Heart right ventricle (tissue), 16 donors: ENCODE data around the gene EIF2B2. TPM values are rescaled to one million over a fixed set of nuclear protein-coding genes. Genes with fewer than 3 reads are reported as not detected.

Experiments used
- ATAC-seq, 8 donors: fragments of 200-7000 bp; cut with Tn5 transposase; one replicate each; pipeline ENCODE4 v1.9.1; 2020; ENCODE audit warnings: mild to moderate bottlenecking in 8 of 8, moderate library complexity in 8 of 8, moderate number of reproducible peaks in 1 of 8
- DNase-seq, 2 donors: peaks; one replicate each; pipeline ENCODE4 v3.0.0-alpha.2; 2020
- H3K27ac ChIP-seq, 10 donors: fragments of 200-600 bp; sonication (generic) in 2 of 10; one replicate each; pipeline versions ENCODE4 v1.5.0 to v1.8.0; 2020 to 2022; ENCODE audit warnings: mild to moderate bottlenecking in 3 of 10
- H3K27me3 ChIP-seq, 7 donors: fragments of 200-600 bp; one replicate each; pipeline ENCODE4 v1.8.0; 2021 to 2022; ENCODE audit warnings: mild to moderate bottlenecking in 2 of 7
- H3K36me3 ChIP-seq, 9 donors: fragments of 200-600 bp; sonication (generic) in 1 of 9; one replicate each; pipeline versions ENCODE4 v1.5.0 to v1.8.0; 2020 to 2022; ENCODE audit warnings: mild to moderate bottlenecking in 2 of 9
- H3K4me1 ChIP-seq, 9 donors: fragments of 200-600 bp; sonication (generic) in 1 of 9; one replicate each; pipeline versions ENCODE4 v1.5.0 to v1.8.0; 2020 to 2022; ENCODE audit warnings: mild to moderate bottlenecking in 4 of 9
- H3K4me3 ChIP-seq, 10 donors: fragments of 200-600 bp; sonication (generic) in 2 of 10; one replicate each; pipeline versions ENCODE4 v1.5.0 to v1.8.0; 2020 to 2022; ENCODE audit warnings: mild to moderate bottlenecking in 7 of 10, moderate library complexity in 2 of 10
- H3K9me3 ChIP-seq, 11 donors: fragments of 200-600 bp in 10 of 11; sonication (generic) in 2 of 11; one replicate each; pipeline versions ENCODE4 v1.5.0 to v1.8.0; 2013 to 2022; ENCODE audit warnings: mild to moderate bottlenecking in 2 of 11, control low read depth in 1 of 11, moderate library complexity in 1 of 11
- CTCF ChIP-seq, 9 donors: fragments of 200-600 bp; sonication (generic) in 2 of 9; IDR thresholded peaks; one replicate each; pipeline versions ENCODE4 v1.5.0 to v1.8.0; 2021 to 2022; ENCODE audit warnings: antibody characterized with exemption in 9 of 9, mild to moderate bottlenecking in 5 of 9, moderate library complexity in 1 of 9
- WGBS, 2 donors: extraction: QIAGEN DNeasy Blood & Tissue Kit; methylation state at CpG; one replicate each; pipeline ENCODE4 v1.1.7; 2013; ENCODE audit warnings: inconsistent platforms in 1 of 2; 5-methylcytosine and 5-hydroxymethylcytosine counted together
- intact Hi-C, 10 donors: fragments of 100-400 bp; cut with DNase I; formaldehyde crosslinking; loops; one replicate each; pipeline versions ENCODE4 v1.11.1 to v1.14.2; 2022
- polyA plus RNA-seq, 2 donors: library from polyadenylated mRNA; stranded (reverse); fragments of 200-250 nt; gene quantifications; one replicate each; pipeline ENCODE4 v1.2.3, GENCODE V29; 2013
- total RNA-seq, 10 donors: library from RNA; stranded (reverse); fragmentation: NEBNext Ultra II Directional in 3 of 10; extraction: Animal tissue kit (Norgen Biotek cat#: 25700) in 3 of 10; gene quantifications; one replicate each; pipeline versions ENCODE4 v1.2.1 to v1.2.4, GENCODE V29; 2021 to 2023
- donor health status: Arrhythmogenic right ventricular cardiomyopathy.
- donor health status: ischemic (EF 13 %, LVEDD 7.1; RV severe dilation, severe dysfunction).
- donor health status: healthy with polysubstance abuse.
- donor health status: DM: no; HTN: yes; CAD: no.
- donor health status: DM: no; HTN: no; CAD: no.
- donor health status: ischemic (EF 25% LVEDD 6.9; RV normal size, moderate dysfunction).
- donor health status: ischemic (EF 25% LVEDD 5.7; RV mildly dilated, moderate dysfunction).
- donor health status: healthy.
- donor health status: DM: yes; HTN: yes; CAD: no.
- donor health status: Ischemic cardiomyopathy.
- donor health status: ischemic (EF 35%, LVEDD 5.7; RV mildly dilated, moderate dysfunction).
- donor health status: nonischemic (EF 11% LVEDD 7.7; RV severe dilation, severe dysfunction).
- donor health status: DM: yes; HTN: yes; CAD: no.
- donor health status: PGD.
- donor health status: ischemic (EF 29% LVEDD 5.4; RV normal size, mild dysfunction).
- donor health status: nonischemic (EF 23%, LVEDD 6.1; RV moderate dilation, normal function).

EIF2B2 gene
- total and polyA plus RNA-seq, 12 donors = 14.3 to 60.4 (median 31.5) TPM

- H3K4me3 ChIP-seq = no peak overlapping the region
- no peak overlapping the region for H3K27ac ChIP-seq
- H3K27me3 ChIP-seq = no peaks in the 10 kb centered on the region
- H3K4me1 ChIP-seq = peaks cover 3 to 52% (median 32%) of the 10 kb centered on the region in 9 donors
- DNase-seq = no peak
- intact Hi-C loops = loop anchor here in 4 of 10 donors (5.0 to 10.0 kb wide), 5 partner anchors 46 to 66 kb away; partner anchors contain the start of genes ACYP1 (in 1 of the 4), MLH3 (in 1 of the 4), PGF (in 1 of the 4) and ZC2HC1C (in 1 of the 4)
- H3K9me3 ChIP-seq = no peaks in the 10 kb centered on the region
- 90 to 92% methylated on average over 4 of the region's 4 CpGs for WGBS, 2 donors
- no peak for ATAC-seq
- TF ChIP-seq CTCF (IDR thresholded peaks at IDR 0.05) = no peak
- H3K36me3 ChIP-seq = peaks cover 0 to 91% (median 38%) of the 10 kb centered on the region in 9 donors
Measured at GRCh38 chr14:75009176-75009575, 6.5 kb downstream of the EIF2B2 start.

DNA sequence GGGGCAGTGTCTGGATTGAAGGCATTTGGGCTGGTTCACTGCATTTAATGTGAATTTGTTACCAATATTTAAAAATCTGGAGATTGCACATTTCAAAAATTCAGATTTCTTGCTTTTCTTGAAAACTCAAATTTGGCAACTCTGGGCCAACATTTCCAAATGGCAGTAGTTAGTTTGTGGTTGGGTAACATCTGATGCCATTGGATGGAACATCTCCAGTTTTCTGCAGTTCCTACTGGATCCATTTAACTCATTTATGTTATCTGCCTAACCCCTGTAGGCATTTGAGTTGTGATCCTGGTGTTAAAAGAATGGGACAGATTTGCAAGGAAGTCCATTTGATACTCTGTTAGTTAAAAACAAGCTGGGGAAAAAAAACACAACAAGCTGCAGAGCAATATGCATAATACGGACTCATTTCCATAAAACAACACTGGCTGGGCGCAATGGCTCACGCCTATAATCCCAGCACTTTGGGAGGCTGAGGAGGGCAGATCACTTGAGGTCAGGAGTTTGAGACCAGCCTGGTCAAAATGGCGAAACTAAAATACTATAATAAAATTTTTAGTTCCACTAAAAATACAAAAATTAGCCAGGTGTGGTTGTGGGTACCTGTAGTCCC lies 7.9 kb downstream of the EIF2B2 start:
- peaks cover 0 to 91% (median 51%) of the 10 kb centered on the region in 9 donors for H3K36me3 ChIP-seq
- no peaks in the 10 kb centered on the region for H3K9me3 ChIP-seq
- peaks cover 3 to 40% (median 32%) of the 10 kb centered on the region in 9 donors for H3K4me1 ChIP-seq
- DNase-seq (no peak), ATAC-seq (no peak)
- no peak overlapping the region for H3K4me3 ChIP-seq
- intact Hi-C loops = loop anchor here in 1 of 10 donors (10.0 kb wide), 1 partner anchor 64 kb away; no protein-coding TSS in a partner anchor
- H3K27ac ChIP-seq = peak overlapping the region in 9 of 10 donors; percentile 20 to 78 (median 65)
- H3K27me3 ChIP-seq = no peaks in the 10 kb centered on the region
- no peak for TF ChIP-seq CTCF (IDR thresholded peaks at IDR 0.05)
- 93 to 95% methylated on average over 4 of the region's 4 CpGs for WGBS, 2 donors

DNA sequence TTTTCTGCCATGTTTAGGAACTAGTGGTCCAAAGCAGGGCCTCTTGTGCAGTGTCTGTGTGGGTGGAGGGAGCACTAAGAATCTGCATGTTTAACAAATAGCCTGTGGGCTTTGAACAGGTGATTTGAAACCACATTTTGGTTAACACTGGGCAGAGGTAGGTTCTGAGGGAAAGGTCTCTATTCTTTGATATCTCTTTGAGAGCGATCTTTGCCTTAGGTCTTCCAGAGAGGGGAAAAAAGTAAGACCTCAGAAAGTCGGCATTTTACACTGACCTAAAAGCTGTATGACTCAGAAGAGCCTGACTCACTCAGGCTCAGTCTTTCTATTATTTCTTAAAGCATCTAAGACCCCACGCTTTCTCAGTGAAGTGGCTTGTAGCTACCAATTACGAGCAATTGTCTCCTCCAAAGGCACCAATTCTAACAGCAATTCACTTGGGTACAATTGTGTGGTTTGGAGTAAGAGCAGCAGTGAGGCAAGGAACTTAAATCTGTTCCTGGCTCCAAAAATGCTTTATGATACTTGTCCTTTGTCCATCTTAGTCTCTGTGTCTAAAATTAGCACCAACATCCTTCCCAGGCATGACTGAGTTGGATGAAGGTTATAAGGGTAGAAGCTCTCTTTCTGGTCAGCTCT lies 8.8 kb downstream of the EIF2B2 start:
- H3K4me3 ChIP-seq = no peak overlapping the region
- H3K27me3 ChIP-seq = no peaks in the 10 kb centered on the region
- no peak for TF ChIP-seq CTCF (IDR thresholded peaks at IDR 0.05)
- intact Hi-C loops = loop anchor here in 1 of 10 donors (10.0 kb wide), 1 partner anchor 63 kb away; no protein-coding TSS in a partner anchor
- ATAC-seq (peak; percentile 53 to 78 (median 69)), DNase-seq (no peak)
- peak overlapping the region in 9 of 10 donors; percentile 20 to 78 (median 65) for H3K27ac ChIP-seq
- WGBS, 2 donors = 57 to 65% methylated on average over 4 of the region's 4 CpGs
- H3K36me3 ChIP-seq = peaks cover 0 to 91% (median 51%) of the 10 kb centered on the region in 9 donors
- H3K4me1 ChIP-seq = peaks cover 3 to 40% (median 32%) of the 10 kb centered on the region in 9 donors
- H3K9me3 ChIP-seq = no peaks in the 10 kb centered on the region

- DNase-seq (peak; percentile 21 to 30), ATAC-seq (peak in 6 of 8 donors; percentile 39 to 81 (median 70))
- intact Hi-C loops = loop anchor here in 1 of 10 donors (10.0 kb wide), 1 partner anchor 62 kb away; no protein-coding TSS in a partner anchor
- peaks cover 3 to 40% (median 32%) of the 10 kb centered on the region in 9 donors for H3K4me1 ChIP-seq
- no peaks in the 10 kb centered on the region for H3K27me3 ChIP-seq
- H3K27ac ChIP-seq = peak overlapping the region in 9 of 10 donors; percentile 2 to 71 (median 45)
- H3K36me3 ChIP-seq = peaks cover 0 to 91% (median 48%) of the 10 kb centered on the region in 9 donors
- WGBS, 2 donors = 49 to 50% methylated on average over 6 of the region's 6 CpGs
- H3K9me3 ChIP-seq = no peaks in the 10 kb centered on the region
- no peak overlapping the region for H3K4me3 ChIP-seq
- no peak for TF ChIP-seq CTCF (IDR thresholded peaks at IDR 0.05)
Measured at GRCh38 chr14:75013290-75013689, 10.6 kb downstream of the EIF2B2 start.
